ENCODE results near the gene FBXO3.

DNA sequence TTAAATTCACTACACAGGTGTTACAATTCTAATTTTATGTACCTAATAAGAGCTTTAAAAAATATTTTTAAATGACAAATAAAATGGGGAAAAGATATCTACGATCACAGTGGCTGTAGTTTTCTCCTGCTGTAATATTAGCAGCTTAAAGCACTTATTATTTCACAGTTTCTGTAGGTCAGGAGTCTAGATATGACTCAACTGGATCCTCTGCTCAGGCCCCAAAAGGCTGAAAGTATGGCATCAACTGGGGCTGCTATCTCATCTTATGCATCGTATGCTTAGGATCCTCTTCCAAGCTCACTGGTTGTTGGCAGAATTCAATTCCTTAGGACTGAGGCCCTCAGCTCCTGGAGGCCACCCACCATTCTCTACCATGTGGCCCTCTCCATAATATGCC is 12.8 kb downstream of the FBXO3 start:
- TF ChIP-seq POLR2AphosphoS5 (IDR thresholded peaks at IDR 0.05; ENCODE audit: low read depth, low read length), result no peak
- no peak for TF ChIP-seq FOXP2 (optimal IDR thresholded peaks at IDR 0.05; ENCODE audit: borderline replicate concordance, extremely low read depth, extremely low read length, insufficient read depth)
- TF ChIP-seq, protein P1, sequence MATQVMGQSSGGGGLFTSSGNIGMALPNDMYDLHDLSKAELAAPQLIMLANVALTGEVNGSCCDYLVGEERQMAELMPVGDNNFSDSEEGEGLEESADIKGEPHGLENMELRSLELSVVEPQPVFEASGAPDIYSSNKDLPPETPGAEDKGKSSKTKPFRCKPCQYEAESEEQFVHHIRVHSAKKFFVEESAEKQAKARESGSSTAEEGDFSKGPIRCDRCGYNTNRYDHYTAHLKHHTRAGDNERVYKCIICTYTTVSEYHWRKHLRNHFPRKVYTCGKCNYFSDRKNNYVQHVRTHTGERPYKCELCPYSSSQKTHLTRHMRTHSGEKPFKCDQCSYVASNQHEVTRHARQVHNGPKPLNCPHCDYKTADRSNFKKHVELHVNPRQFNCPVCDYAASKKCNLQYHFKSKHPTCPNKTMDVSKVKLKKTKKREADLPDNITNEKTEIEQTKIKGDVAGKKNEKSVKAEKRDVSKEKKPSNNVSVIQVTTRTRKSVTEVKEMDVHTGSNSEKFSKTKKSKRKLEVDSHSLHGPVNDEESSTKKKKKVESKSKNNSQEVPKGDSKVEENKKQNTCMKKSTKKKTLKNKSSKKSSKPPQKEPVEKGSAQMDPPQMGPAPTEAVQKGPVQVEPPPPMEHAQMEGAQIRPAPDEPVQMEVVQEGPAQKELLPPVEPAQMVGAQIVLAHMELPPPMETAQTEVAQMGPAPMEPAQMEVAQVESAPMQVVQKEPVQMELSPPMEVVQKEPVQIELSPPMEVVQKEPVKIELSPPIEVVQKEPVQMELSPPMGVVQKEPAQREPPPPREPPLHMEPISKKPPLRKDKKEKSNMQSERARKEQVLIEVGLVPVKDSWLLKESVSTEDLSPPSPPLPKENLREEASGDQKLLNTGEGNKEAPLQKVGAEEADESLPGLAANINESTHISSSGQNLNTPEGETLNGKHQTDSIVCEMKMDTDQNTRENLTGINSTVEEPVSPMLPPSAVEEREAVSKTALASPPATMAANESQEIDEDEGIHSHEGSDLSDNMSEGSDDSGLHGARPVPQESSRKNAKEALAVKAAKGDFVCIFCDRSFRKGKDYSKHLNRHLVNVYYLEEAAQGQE (IDR thresholded peaks at IDR 0.05; ENCODE audit: insufficient read depth in 1 of 2, low read depth in 2 of 2, low read length in 2 of 2), result no peak
